ENCODE measurements around the gene COX5B. TPM values are rescaled to one million over a fixed set of nuclear protein-coding genes. Genes with fewer than 3 reads are reported as not detected.
A peak's percentile ranks its signal among the peaks of the same experiment; 100 is the strongest.

COX5B gene
- total RNA-seq, 1 experiment from 2014 or later: 346 TPM

GRCh38 chr2:97644023-97644717 is 1.7 kb upstream of the COX5B start:
- POLR2A ChIA-PET: no interaction called here
- peaks cover 5% of the 10 kb centered on the region for H3K4me1 Mint-ChIP-seq
- peaks cover 24% of the 10 kb centered on the region for H3K36me3 Mint-ChIP-seq
- no peak overlapping the region for H3K4me3 Mint-ChIP-seq
- H3K27ac Mint-ChIP-seq: no peak overlapping the region
- TF ChIP-seq CBFB (CRISPR knock-in tag; IDR thresholded peaks at IDR 0.05; ENCODE audit: low read depth) (no peak), PRRX2 (CRISPR knock-in tag; IDR thresholded peaks at IDR 0.05) (no peak), ZNF416 (CRISPR knock-in tag; IDR thresholded peaks at IDR 0.05) (no peak), ATF1 (CRISPR knock-in tag; IDR thresholded peaks at IDR 0.05) (no peak), GTF2I (CRISPR knock-in tag; conservative IDR thresholded peaks at IDR 0.05) (no peak), EMX1 (CRISPR knock-in tag; IDR thresholded peaks at IDR 0.05) (no peak)
- CTCF ChIA-PET: no interaction called here
- H3K9me3 Mint-ChIP-seq: no peaks in the 10 kb centered on the region
- DNase-seq (ENCODE audit: low spot score) (no peak), ATAC-seq (no peak)
- H3K27me3 Mint-ChIP-seq (ENCODE audit: low read depth): no peaks in the 10 kb centered on the region

- Mint-ChIP-seq H3K9me3 (no peaks in the 10 kb centered on the region), H3K4me1 (peaks cover 5% of the 10 kb centered on the region), H3K36me3 (peaks cover 32% of the 10 kb centered on the region), H3K4me3 (peak overlapping the region; percentile 98), H3K27me3 (ENCODE audit: low read depth) (no peaks in the 10 kb centered on the region), H3K27ac (peak overlapping the region; percentile 99)
- ChIA-PET POLR2A (interaction anchor here (0.8 to 2.6 kb wide), 8 partner anchors 9 to 55 kb away, joined by 3 to 23 read pairs (median 4); partner anchors contain the start of gene ACTR1B), CTCF (interaction anchor here (0.6 to 2.0 kb wide), 9 partner anchors 18 to 96 kb away, joined by 3 to 32 read pairs (median 6); partner anchors contain the start of gene ACTR1B)
- ATAC-seq (peak; percentile 36), DNase-seq (ENCODE audit: low spot score) (no peak)
- TF ChIP-seq FOXK1 (CRISPR knock-in tag; IDR thresholded peaks at IDR 0.05) (0 out of 2 replicates have a peak, but pooled peaks have one; percentile 17), ZNF263 (CRISPR knock-in tag; IDR thresholded peaks at IDR 0.05; ENCODE audit: low read depth) (0 out of 2 replicates have a peak, but pooled peaks have one; percentile 31), ZNF532 (CRISPR knock-in tag; IDR thresholded peaks at IDR 0.05; ENCODE audit: borderline replicate concordance) (no peak), ETV6 (CRISPR knock-in tag; IDR thresholded peaks at IDR 0.05) (peak; percentile 72; the same call in 1 of the 2 replicates)
Measured at GRCh38 chr2:97645112-97645694, 659 bp upstream of the COX5B start.

- Mint-ChIP-seq H3K27ac (peak overlapping the region; percentile 78), H3K4me1 (peaks cover 5% of the 10 kb centered on the region), H3K9me3 (no peaks in the 10 kb centered on the region), H3K4me3 (peak overlapping the region; percentile 98), H3K27me3 (ENCODE audit: low read depth) (no peaks in the 10 kb centered on the region), H3K36me3 (peaks cover 32% of the 10 kb centered on the region)
- CTCF ChIA-PET: interaction anchor here (1.4 to 2.0 kb wide), 3 partner anchors 14 to 53 kb away, joined by 4 to 32 read pairs (median 7); partner anchors contain the start of gene ACTR1B
- DNase-seq (ENCODE audit: low spot score) (no peak), ATAC-seq (no peak)
- POLR2A ChIA-PET: interaction anchor here (1.2 to 2.6 kb wide), 3 partner anchors 14 to 57 kb away, joined by 4 to 23 read pairs (median 13); partner anchors contain the start of genes ACTR1B and ANKRD36B
- no peak for TF ChIP-seq E2F1 (CRISPR knock-in tag; IDR thresholded peaks at IDR 0.05)
- TF ChIP-seq ATF6 (CRISPR knock-in tag; IDR thresholded peaks at IDR 0.05): no peak
- TF ChIP-seq OVOL2 (CRISPR knock-in tag; IDR thresholded peaks at IDR 0.05; ENCODE audit: borderline replicate concordance): no peak
- TF ChIP-seq SMAD4 (CRISPR knock-in tag; IDR thresholded peaks at IDR 0.05): no peak
- no peak for TF ChIP-seq E2F5 (CRISPR knock-in tag; IDR thresholded peaks at IDR 0.05)
- TF ChIP-seq ZNF532 (CRISPR knock-in tag; IDR thresholded peaks at IDR 0.05; ENCODE audit: borderline replicate concordance): no peak
- no peak for TF ChIP-seq ZBTB43 (CRISPR knock-in tag; IDR thresholded peaks at IDR 0.05)
Measured at GRCh38 chr2:97646977-97647376, 1.1 kb downstream of the COX5B start.

Measured in WTC11 (cell line).